ENCODE data around the gene TRPM2.
"Not testable (repeated sequence)": the region's sequence is repeated elsewhere in the genome, so short reads cannot be mapped to it uniquely, and the experiment has no call there.

TRPM2 gene

GRCh38 chr21:44335266-44336059 lies 18.0 kb upstream of the TRPM2 start:
- no peak for DNase-seq

DNA sequence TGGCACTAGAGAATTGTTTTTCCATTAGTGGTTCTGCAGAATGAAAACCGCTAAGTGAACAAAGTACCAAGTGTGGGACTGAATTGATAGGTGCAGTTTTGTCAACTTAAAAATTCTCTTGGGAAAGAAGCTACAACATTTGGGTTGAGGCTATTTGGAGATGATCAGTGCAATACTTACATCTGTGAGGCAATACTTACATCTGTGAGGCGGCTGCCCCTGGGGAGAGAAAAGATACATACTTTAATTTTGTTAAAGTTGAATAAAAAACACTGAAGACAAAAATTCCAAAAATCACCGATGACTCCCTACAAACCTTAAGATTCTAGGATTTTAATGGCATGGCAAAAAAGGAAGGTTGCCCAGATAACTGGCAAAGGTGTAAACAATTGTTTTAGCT lies 16.0 kb upstream of the TRPM2 start:
- no peak for DNase-seq

- DNase-seq, result peak; percentile 41
These were observed 15.2 kb upstream of the TRPM2 start for GRCh38 chr21:44337941-44338895.

DNA sequence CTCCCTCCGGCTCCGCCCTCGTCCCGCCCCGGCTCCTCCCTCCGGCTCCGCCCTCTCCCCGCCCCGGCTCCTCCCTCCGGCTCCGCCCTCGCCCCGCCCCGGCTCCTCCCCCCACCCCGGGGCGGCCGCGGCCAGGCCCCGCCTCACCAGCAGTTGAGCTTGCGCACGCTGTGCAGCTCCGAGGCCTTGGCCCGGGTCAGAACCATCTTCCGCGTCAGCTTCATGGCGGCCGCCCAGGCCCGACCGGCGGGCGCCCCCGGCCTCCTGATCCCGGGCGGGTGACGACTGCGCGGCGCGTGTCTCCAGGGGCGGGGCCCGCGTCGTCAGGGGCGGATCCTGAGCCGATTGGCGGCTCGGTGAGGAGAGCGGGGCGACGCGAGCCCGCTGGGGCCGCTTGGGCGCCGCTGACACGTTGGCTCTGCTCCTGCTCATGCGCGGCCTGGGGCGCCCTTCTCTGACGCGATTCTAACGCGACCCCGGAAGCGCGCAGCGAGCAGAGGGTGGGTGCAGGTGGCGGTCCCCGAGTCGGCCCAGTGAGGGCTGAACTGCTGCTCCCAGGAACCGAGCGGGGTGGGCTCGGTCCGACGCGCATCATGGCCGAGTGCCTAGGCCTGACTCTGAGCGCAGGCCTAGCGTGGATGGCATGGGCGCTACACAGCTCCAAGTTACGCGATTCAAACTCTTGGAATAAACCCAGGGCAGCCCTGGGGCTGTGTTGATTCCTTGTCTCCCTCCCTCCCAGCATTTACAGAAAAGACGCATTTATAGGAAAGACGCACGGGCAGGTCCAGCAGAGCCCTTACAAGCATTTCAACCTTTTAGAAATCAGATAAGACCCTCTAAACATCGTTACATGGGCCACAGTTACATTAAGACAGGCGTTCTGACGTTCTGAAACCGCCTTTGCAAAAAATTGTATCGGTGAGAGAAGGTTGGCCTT lies 14.2 kb upstream of the TRPM2 start, which contains the start of gene CFAP410:
TSS of gene CFAP410 (minus strand) at position 420 of the 940 bp plus-strand sequence. CDS start at position 224, 196 bp downstream.
- peak; percentile 50 for DNase-seq

- not testable (repeated sequence) for DNase-seq
These were observed 11.5 kb upstream of the TRPM2 start for GRCh38 chr21:44341726-44342458.

GRCh38 chr21:44342981-44343380 lies 10.4 kb upstream of the TRPM2 start:
- DNase-seq, result not testable (repeated sequence)

GRCh38 chr21:44344541-44345183 lies 8.8 kb upstream of the TRPM2 start:
- no peak for DNase-seq

DNA sequence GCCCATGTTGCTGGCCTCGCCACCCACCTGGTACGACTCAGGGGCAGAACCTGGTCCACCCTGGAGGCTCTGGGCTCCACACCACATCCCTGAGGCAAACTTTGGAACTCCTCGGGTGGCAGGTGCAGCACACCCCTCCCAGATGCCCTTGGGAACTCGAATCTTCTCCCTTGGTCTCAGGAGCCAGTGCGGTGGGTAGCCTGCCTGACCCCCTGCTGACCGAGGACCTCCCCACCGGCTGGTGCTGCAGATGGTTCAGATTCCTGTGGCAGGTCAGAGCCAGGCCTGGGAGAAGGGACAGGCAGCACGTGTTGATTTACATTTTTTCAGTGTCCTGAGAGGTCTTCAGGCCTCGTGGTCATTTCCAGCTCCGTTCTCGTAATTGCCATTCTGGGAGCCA lies 7.9 kb upstream of the TRPM2 start:
- DNase-seq, result no peak

GRCh38 chr21:44347911-44348451 lies 5.4 kb upstream of the TRPM2 start:
- no peak for DNase-seq

DNA sequence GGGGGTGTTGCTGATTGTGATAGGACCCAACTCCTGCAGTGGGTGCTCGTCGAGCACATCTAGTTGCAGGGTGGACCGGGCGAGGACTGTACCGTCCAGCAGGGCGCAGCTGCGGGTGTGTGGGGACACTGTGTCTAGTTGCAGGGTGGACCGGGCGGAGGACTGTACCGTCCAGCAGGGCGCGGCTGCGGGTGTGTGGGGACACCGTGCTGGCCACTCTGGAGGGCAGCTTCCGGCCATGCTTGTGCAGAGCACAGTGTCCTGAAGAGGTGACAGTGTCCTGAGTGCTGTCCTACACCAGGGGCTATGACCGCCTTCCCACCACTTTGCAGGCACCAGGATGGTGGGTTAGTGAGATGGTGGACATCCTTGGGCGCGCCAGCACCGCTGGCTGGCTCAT lies 4.6 kb upstream of the TRPM2 start:
- no peak for DNase-seq

GRCh38 chr21:44349416-44349846 lies 4.0 kb upstream of the TRPM2 start:
- no peak for DNase-seq

GRCh38 chr21:44349847-44350772 lies 3.3 kb upstream of the TRPM2 start:
- DNase-seq, result no peak

GRCh38 chr21:44350773-44351481 lies 2.5 kb upstream of the TRPM2 start:
- DNase-seq, result no peak

- DNase-seq, result no peak
These were observed 1.7 kb upstream of the TRPM2 start for GRCh38 chr21:44351535-44352252.

- DNase-seq, result no peak
These were observed 1.1 kb upstream of the TRPM2 start for GRCh38 chr21:44352253-44352860.

- no peak for DNase-seq
These were observed 582 bp downstream of the TRPM2 start for GRCh38 chr21:44354001-44354405.

DNA sequence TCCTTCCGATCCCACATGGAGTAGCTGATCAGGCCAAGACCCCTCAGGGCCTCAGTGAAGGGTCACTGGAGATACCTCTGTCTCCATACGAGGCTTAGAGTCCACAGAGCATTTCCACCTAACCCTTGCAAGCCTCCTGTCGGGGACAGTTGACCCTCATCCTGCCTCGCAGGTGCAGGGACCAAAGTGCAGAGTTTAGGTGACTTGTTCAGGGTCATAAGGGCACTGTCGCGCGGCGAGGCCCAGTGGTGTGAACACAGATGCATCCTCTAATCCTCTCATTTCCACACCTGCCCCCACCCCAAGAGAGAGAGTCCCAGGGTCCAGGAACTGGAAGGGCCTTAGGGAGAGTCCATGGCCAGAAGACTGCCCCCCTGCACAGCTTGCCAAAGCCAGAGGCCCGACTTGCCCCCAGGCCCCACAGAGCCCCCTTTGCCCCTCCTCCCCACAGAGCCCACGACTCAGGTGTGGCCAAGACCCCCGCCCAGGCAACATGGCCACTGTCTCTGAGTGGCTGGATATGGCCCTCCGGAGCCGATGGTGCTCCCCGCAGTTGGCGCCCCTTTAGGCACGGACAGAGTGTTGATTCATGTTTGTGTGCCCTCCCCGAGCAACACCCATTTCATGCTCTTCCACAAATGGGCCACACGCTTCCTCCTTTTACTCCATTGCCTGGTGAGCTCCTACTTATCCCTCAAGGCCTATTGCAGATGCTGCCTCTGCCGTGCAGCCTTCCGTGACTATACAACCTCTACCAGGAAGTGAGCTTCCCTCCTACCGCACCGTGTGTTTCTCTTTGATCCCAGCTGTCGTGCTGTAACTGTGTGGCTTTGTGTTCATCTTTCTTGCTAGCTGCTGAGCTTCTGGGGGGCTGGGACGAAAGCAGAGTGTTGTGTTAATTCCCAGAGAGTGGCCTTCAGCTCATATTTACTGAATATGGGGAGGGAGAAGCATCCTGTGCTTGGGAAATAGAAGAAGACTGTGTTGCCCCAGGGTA lies 1.7 kb downstream of the TRPM2 start:
- DNase-seq, result no peak
